Fibroblast of villous mesenchyme (primary cell): ENCODE measurements around the gene KRTAP24-1. TPM values are rescaled to one million over a fixed set of nuclear protein-coding genes. Genes with fewer than 3 reads are reported as not detected.

Source experiments
- DNase-seq: peaks from one replicate; pipeline ENCODE4 v3.0.0-alpha.2; 2010; ENCODE audit warnings: low read depth
- H3K4me3 ChIP-seq: 2 replicates; pipeline ENCODE4 v1.5.1; 2011; ENCODE audit warnings: low read depth, mild to moderate bottlenecking, low read length
- CTCF ChIP-seq: IDR thresholded peaks from 2 replicates; pipeline ENCODE4 v1.5.1; 2012; ENCODE audit warnings: low read depth, mild to moderate bottlenecking, low read length; ENCODE audit not compliant: insufficient read depth
- total RNA-seq: library from RNA; depleted of rRNA; stranded (reverse); fragments of >200 nt; gene quantifications from 2 replicates; pipeline ENCODE4 v1.2.3, GENCODE V29; 2012

The KRTAP24-1 gene
- total RNA-seq, 1 donor = not detected

DNA sequence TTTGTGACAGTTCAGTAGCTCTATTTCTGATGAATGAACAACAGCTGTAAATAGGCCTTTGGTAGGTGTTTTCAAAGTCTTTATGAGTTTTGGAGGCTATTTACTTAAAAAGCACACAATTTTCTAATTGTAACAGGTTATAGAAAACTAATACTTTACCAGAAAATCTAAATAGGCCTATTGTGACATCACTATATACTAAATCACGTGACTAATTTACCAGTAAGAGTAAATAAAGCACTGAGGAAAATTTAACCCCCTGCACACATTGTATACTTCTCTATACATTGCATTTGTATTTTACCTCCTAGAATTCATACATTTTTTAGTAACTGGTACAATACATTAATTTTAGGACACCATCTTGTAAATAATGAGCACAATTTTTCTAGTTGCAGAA lies 22.4 kb upstream of the KRTAP24-1 start:
- no peak overlapping the region for H3K4me3 ChIP-seq
- no peak for TF ChIP-seq CTCF
- DNase-seq = no peak

DNA sequence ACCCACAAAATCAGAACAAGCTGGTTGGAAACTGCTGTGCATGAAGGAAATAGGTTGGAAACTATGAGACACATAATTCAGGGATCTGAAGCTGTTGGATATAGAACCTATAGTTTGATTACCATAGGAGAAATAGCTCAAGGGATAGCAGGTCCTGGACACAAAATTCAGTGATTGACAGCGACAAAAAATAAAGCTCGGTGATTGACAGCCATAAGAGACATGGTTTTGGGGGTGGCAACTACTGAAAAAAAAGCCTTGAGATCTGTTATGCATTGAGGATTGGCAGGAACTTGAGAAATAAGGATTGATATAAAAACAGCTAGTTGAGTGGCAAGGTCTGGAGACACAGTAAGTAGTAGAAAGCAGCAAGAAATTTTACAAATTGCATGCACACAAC lies 6.5 kb upstream of the KRTAP24-1 start, which contains the start of gene KRTAP25-1:
Gene KRTAP25-1, minus strand, starts transcription at position 300 of the 400 bp plus-strand sequence. Its CDS starts 24 bp downstream, at position 276.
- TF ChIP-seq CTCF = no peak
- DNase-seq = no peak
- H3K4me3 ChIP-seq = no peak within 1 kb of the TSS

- DNase-seq = no peak
- TF ChIP-seq CTCF = no peak
- no peak overlapping the region for H3K4me3 ChIP-seq
Observed at GRCh38 chr21:30271611-30272010, 11.1 kb downstream of the KRTAP24-1 start.

GRCh38 chr21:30271156-30271555 lies 11.6 kb downstream of the KRTAP24-1 start:
- no peak for TF ChIP-seq CTCF
- DNase-seq = peak; percentile 0
- H3K4me3 ChIP-seq = no peak overlapping the region

GRCh38 chr21:30269803-30270530 lies 12.8 kb downstream of the KRTAP24-1 start:
- DNase-seq = no peak
- no peak for TF ChIP-seq CTCF
- no peak overlapping the region for H3K4me3 ChIP-seq

DNA sequence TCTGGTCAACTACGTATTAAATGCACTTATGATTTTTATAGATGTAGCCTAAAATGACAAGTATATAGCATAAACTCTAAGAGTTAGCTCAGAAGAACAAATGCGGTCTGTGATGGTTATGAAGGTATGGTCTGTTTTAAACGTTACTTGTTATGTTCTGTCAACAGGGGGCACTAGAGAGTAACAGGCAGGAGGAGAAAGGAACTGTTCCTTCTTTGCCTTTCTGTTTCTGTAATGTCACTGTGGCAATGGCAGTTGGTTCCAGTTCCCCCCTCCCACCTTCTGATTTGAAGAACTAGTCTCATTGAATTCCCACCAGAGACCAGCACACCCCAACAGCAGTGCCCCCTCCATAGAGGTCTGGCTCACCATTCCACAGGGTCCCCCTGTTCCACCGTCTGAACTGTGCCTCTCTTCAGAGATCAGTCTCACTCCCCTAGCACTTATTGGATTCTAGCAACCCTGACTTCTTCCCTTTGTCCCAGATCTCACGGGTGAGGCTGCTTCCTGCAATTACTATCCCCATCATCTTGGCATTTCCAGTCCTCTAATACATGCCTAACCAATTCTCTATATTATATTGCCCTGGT lies 14.0 kb downstream of the KRTAP24-1 start:
- TF ChIP-seq CTCF = no peak
- DNase-seq = no peak
- H3K4me3 ChIP-seq = no peak overlapping the region
